Vagina (tissue), 2 donors: Measurements from ENCODE around the gene MYO3B.

Experiments used
- CTCF ChIP-seq, 3 experiments: fragments of 450-650 bp in 2 of 3; fragments of 200-600 bp in 1 of 3; sonication (generic) in 1 of 3; IDR thresholded peaks; one replicate each; pipeline ENCODE4 v1.5.1; 2017 to 2019; ENCODE audit warnings: antibody characterized with exemption in 3 of 3, mild to moderate bottlenecking in 2 of 3, moderate library complexity in 2 of 3
- POLR2A ChIP-seq, 2 donors: fragments of 450-650 bp; IDR thresholded peaks; one replicate each; pipeline ENCODE4 v1.6.1; 2017; ENCODE audit warnings: antibody characterized with exemption in 2 of 2, mild to moderate bottlenecking in 2 of 2, moderate library complexity in 2 of 2

- TF ChIP-seq CTCF (IDR thresholded peaks at IDR 0.05) (no peak), POLR2A (IDR thresholded peaks at IDR 0.05) (no peak)
Measured at GRCh38 chr2:170255971-170256370, 78.0 kb downstream of the MYO3B start.
